MM.1S (cell line): Measurements from ENCODE around the gene SULT1C4.

Experiments
- DNase-seq: peaks from one replicate; pipeline ENCODE4 v3.0.0-alpha.2; 2015
- H2AFZ ChIP-seq: fragments of 300-600 bp; sonication (generic); 2 replicates; pipeline ENCODE4 v1.6.0; 2016; ENCODE audit warnings: antibody characterized with exemption, low read length
- H3F3A ChIP-seq: fragments of 300-600 bp; sonication (generic); 2 replicates; pipeline ENCODE4 v1.6.1; 2016; ENCODE audit warnings: mild to moderate bottlenecking, antibody characterized with exemption, low read length, moderate library complexity, mixed read lengths; ENCODE audit not compliant: insufficient read depth
- H3K27ac ChIP-seq: fragments of 300-600 bp; sonication (generic); 2 replicates; pipeline ENCODE4 v1.5.1; 2016; ENCODE audit warnings: mild to moderate bottlenecking, low read length
- H3K27me3 ChIP-seq: fragments of 300-600 bp; sonication (generic); replicated peaks from 2 replicates; pipeline ENCODE4 v1.6.0; 2016; ENCODE audit warnings: low read length; ENCODE audit not compliant: insufficient read depth
- H3K36me3 ChIP-seq: fragments of 300-600 bp; sonication (generic); replicated peaks from 2 replicates; pipeline ENCODE4 v1.6.1; 2016; ENCODE audit warnings: mild to moderate bottlenecking, low read length, mixed read lengths; ENCODE audit not compliant: insufficient read depth
- H3K4me1 ChIP-seq: fragments of 300-600 bp; sonication (generic); 2 replicates; pipeline ENCODE4 v1.6.1; 2016; ENCODE audit warnings: low read length, mixed read lengths
- H3K4me2 ChIP-seq: fragments of 300-600 bp; sonication (generic); 2 replicates; pipeline ENCODE4 v1.6.0; 2016; ENCODE audit warnings: low read depth, low read length
- H3K4me3 ChIP-seq: fragments of 300-600 bp; sonication (generic); 2 replicates; pipeline ENCODE4 v1.5.1; 2016; ENCODE audit warnings: low read length, mixed read lengths
- H3K79me2 ChIP-seq: fragments of 300-600 bp; sonication (generic); 2 replicates; pipeline ENCODE4 v1.6.1; 2016; ENCODE audit warnings: mixed run types, low read length, mixed read lengths
- H3K9ac ChIP-seq: fragments of 300-600 bp; sonication (generic); 2 replicates; pipeline ENCODE4 v1.6.1; 2016; ENCODE audit warnings: low read length, mixed read lengths
- H3K9me2 ChIP-seq: fragments of 300-600 bp; sonication (generic); replicated peaks from 2 replicates; pipeline ENCODE4 v1.6.1; 2016; ENCODE audit warnings: mild to moderate bottlenecking, low read length, mixed read lengths; ENCODE audit not compliant: insufficient read depth
- H3K9me3 ChIP-seq: fragments of 300-600 bp; sonication (generic); replicated peaks from 2 replicates; pipeline ENCODE4 v1.6.1; 2016; ENCODE audit warnings: mild to moderate bottlenecking, low read length, mixed read lengths; ENCODE audit not compliant: insufficient read depth
- H4K20me1 ChIP-seq: fragments of 300-600 bp; sonication (generic); 2 replicates; pipeline ENCODE4 v1.6.1; 2016; ENCODE audit warnings: mild to moderate bottlenecking, low read length, moderate library complexity, mixed read lengths; ENCODE audit not compliant: insufficient read depth
- EZH2 ChIP-seq: fragments of 300-600 bp; sonication (generic); optimal IDR thresholded peaks from 2 replicates; pipeline ENCODE3; 2017; ENCODE audit warnings: low read depth, mild to moderate bottlenecking, antibody characterized with exemption, low read length, mixed read lengths
- EZH2phosphoT487 ChIP-seq: fragments of 300-600 bp; sonication (generic); IDR thresholded peaks from 2 replicates; pipeline ENCODE4 v1.6.1; 2018; ENCODE audit warnings: antibody characterized with exemption, low read length
- TF ChIP-seq, protein P1 (sequence below): fragments of 300-600 bp; sonication (generic); IDR thresholded peaks from 2 replicates; pipeline ENCODE4 v1.5.1; 2016; ENCODE audit warnings: antibody characterized with exemption, low read length, mixed read lengths

SULT1C4 gene

DNA sequence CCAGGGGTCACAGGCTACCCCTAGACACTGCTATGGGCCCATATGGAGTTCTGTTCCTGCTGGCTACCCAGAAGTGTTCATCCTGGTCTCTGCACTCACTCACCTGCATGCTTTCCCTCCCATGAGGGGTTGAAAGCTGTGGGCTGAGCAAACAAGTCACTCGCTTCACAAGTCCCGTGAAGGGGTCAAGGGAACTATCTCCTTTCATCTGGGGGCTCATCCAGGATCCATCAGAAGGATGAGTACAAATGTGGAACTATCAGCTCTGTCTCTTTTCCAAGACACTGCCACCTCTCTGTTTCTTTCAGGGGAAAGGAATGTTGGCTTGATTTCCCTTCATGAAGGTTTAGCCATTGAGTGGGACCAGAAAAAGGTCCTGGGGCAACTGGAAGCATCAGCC, 21.7 kb downstream of the SULT1C4 start:
- Histone ChIP-seq H2AFZ (no peak overlapping the region), H3K36me3 (no peaks in the 10 kb centered on the region), H3K4me2 (no peak overlapping the region), H3K79me2 (no peaks in the 10 kb centered on the region), H4K20me1 (no peaks in the 10 kb centered on the region), H3K9me3 (no peaks in the 10 kb centered on the region), H3K4me3 (no peak overlapping the region), H3K9ac (no peak overlapping the region), H3F3A (no peaks in the 10 kb centered on the region), H3K4me1 (no peaks in the 10 kb centered on the region), H3K27me3 (no peaks in the 10 kb centered on the region), H3K27ac (no peak overlapping the region), H3K9me2 (no peaks in the 10 kb centered on the region)
- TF ChIP-seq, protein P1, sequence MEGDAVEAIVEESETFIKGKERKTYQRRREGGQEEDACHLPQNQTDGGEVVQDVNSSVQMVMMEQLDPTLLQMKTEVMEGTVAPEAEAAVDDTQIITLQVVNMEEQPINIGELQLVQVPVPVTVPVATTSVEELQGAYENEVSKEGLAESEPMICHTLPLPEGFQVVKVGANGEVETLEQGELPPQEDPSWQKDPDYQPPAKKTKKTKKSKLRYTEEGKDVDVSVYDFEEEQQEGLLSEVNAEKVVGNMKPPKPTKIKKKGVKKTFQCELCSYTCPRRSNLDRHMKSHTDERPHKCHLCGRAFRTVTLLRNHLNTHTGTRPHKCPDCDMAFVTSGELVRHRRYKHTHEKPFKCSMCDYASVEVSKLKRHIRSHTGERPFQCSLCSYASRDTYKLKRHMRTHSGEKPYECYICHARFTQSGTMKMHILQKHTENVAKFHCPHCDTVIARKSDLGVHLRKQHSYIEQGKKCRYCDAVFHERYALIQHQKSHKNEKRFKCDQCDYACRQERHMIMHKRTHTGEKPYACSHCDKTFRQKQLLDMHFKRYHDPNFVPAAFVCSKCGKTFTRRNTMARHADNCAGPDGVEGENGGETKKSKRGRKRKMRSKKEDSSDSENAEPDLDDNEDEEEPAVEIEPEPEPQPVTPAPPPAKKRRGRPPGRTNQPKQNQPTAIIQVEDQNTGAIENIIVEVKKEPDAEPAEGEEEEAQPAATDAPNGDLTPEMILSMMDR, result no peak
- TF ChIP-seq EZH2phosphoT487, result no peak
- no peak for TF ChIP-seq EZH2
- no peak for DNase-seq

DNA sequence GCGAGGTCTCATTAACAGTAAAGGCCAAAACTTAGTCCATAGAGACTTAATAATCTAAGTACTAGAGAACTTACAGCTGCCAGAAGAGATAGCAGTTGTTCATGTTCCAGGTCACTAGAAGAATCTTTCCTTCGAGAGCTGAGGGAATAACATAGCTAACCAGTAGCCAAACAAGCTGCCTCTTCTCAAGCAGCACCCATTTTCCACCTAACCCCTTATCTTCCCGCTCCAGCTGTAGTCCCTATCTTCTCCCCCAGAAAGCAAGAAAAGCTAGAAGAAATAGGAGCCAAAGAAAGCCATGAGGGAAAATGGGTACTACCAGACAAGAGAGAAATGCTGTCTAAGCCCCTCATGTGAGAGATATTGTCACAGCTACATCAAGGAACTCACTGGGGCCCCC, 24.0 kb downstream of the SULT1C4 start:
- Histone ChIP-seq H3K27ac (no peak overlapping the region), H3K36me3 (no peaks in the 10 kb centered on the region), H3F3A (no peaks in the 10 kb centered on the region), H3K79me2 (no peaks in the 10 kb centered on the region), H3K4me3 (no peak overlapping the region), H4K20me1 (no peaks in the 10 kb centered on the region), H3K9ac (no peak overlapping the region), H3K9me3 (no peaks in the 10 kb centered on the region), H3K4me2 (no peak overlapping the region), H3K27me3 (no peaks in the 10 kb centered on the region), H3K9me2 (no peaks in the 10 kb centered on the region), H2AFZ (no peak overlapping the region), H3K4me1 (no peaks in the 10 kb centered on the region)
- TF ChIP-seq, protein P1, result no peak
- TF ChIP-seq EZH2phosphoT487 (no peak), EZH2 (no peak)
- no peak for DNase-seq

DNA sequence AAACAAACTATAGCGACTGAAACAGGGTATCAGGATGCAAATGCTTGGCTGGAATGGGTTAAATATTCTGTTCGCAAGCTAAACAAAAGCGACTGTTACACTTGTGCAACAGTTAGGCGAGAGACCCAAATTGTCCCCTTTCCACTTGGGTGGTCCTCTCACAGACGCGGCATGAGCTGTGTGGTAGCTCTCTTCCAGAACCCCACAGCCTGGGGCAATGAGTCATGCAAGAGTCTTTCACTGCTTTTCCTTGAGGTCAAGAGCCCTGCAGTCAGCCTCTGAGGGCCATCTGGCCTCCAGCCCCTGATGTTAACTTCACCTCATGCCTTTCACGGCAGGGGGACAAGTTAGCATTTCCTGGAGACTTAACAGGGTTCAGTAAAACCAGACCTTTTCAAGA, 25.7 kb downstream of the SULT1C4 start:
- H3K27ac ChIP-seq, result no peak overlapping the region
- H4K20me1 ChIP-seq, result no peaks in the 10 kb centered on the region
- no peaks in the 10 kb centered on the region for H3K79me2 ChIP-seq
- no peaks in the 10 kb centered on the region for H3K36me3 ChIP-seq
- TF ChIP-seq EZH2phosphoT487 (no peak), EZH2 (no peak)
- TF ChIP-seq, protein P1, result no peak
- H3F3A ChIP-seq, result no peaks in the 10 kb centered on the region
- no peaks in the 10 kb centered on the region for H3K4me1 ChIP-seq
- no peak overlapping the region for H2AFZ ChIP-seq
- H3K27me3 ChIP-seq, result no peaks in the 10 kb centered on the region
- H3K9me2 ChIP-seq, result no peaks in the 10 kb centered on the region
- H3K4me3 ChIP-seq, result no peak overlapping the region
- no peak overlapping the region for H3K9ac ChIP-seq
- DNase-seq, result no peak
- no peak overlapping the region for H3K4me2 ChIP-seq
- no peaks in the 10 kb centered on the region for H3K9me3 ChIP-seq
